Melanocyte of skin (primary cell): ENCODE data around the gene FXYD4. TPM values are rescaled to one million over a fixed set of nuclear protein-coding genes. Genes with fewer than 3 reads are reported as not detected.

Experiments
- small RNA-seq, 2 donors: library from RNA; depleted of rRNA; stranded (forward); fragments of <200 nt; gene quantifications; one replicate each; pipeline ENCODE3, GENCODE V24; 2012
- total RNA-seq, 2 donors: library from RNA; depleted of rRNA; stranded (reverse); fragments of >200 nt; gene quantifications; 2 replicates each; pipeline ENCODE4 v1.2.3, GENCODE V29; 2012

Gene FXYD4, protein sequence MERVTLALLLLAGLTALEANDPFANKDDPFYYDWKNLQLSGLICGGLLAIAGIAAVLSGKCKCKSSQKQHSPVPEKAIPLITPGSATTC
- not detected for total RNA-seq

DNA sequence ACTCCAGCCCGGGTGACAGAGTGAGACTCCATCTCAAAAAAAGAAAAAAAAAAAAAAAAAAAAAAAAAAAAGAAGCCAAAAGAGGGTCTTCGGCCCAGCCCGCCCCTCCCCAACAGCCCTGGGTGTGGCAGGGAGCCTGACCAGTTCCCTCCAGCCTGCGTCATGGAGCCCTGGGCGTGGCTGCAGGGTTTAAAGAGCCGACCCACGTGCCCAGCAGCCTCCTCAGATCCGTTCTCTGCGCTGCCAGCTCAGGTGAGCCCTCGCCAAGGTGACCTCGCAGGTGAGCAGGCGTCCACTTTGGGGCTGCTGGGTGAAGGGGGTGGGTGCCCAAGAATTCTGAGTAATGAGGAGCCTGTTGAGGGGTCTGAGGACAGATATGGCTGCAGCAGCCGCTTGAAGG is at the start of gene FXYD4:
Gene FXYD4, plus strand, starts transcription at position 219 of the 400 bp plus-strand sequence. CDS start 2,111 bp downstream, outside the sequence.

DNA sequence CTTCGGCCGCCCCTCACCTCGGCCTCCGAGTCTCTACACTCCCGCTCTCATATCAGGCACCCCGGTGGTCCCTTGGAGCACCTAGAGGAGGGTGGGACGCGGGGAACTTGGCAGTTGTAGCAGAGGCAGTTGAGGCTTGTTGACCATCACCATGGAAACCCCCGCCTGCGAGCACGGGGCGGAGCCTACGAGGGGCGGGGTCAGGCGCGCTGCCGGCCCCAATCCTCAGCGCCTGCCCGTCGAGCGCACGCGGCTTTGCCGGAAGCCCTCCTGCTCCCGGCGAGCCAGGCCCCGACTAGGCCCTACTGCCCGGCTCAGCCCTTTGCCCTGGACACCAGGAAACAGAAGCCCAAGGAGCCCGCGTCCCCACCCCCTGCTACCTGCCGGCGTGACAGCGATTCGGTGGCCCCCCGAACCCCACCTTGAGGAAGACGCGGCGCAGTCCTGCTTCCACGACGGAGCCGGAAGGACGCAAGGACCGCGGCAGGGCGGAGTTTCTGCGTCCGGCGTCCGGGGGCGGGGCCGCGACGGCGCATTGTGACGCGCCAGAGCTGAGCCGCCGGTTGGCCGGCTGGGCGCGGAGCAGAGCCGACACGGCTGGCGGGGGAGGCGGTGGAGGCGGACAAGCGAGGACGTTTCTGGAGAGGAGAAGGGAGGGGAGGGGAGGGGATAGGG is 37.4 kb downstream of the FXYD4 start, which contains the start of gene HNRNPF:
Gene HNRNPF, minus strand, starts transcription at position 477 of the 675 bp plus-strand sequence. CDS start 21,302 bp downstream, outside the sequence.

Small RNA genes lying within 50 kb of the gene (small RNA-seq; reads per million reads assigned to genes)
- 0 reads per million in 2 donors for gene RNU6ATAC11P
- 0 to 0.09 reads per million in 2 donors for gene SNORD3J

Other genes with a start within 250 kb of the FXYD4 start
- gene CSGALNACT2, start 233.2 kb upstream of the FXYD4 start, total RNA-seq, result 1 to 10 TPM; 3.8 to 5.7 TPM
- under 1 TPM in 1 of 2 donors, not detected in 1; under 0.01 TPM for gene RASGEF1A, start 104.6 kb upstream of the FXYD4 start, total RNA-seq
- 100 to 1,000 TPM; 146 to 316 TPM for gene HNRNPF, start 37.5 kb downstream of the FXYD4 start, total RNA-seq
- 1 to 10 TPM; 1.3 to 2.1 TPM for gene ZNF487, start 65.5 kb downstream of the FXYD4 start, total RNA-seq
- gene ZNF239, start 203.0 kb downstream of the FXYD4 start, total RNA-seq, result 1 to 10 TPM; 1.7 TPM
- gene ZNF485, start 234.8 kb downstream of the FXYD4 start, total RNA-seq, result 1 to 10 TPM; 3.8 to 4.7 TPM